ENCODE results near the gene SH3RF2. TPM values are rescaled to one million over a fixed set of nuclear protein-coding genes. Genes with fewer than 3 reads are reported as not detected.

SH3RF2 gene
- total RNA-seq, 1 donor from 2014 or later = 11.5 TPM

DNA sequence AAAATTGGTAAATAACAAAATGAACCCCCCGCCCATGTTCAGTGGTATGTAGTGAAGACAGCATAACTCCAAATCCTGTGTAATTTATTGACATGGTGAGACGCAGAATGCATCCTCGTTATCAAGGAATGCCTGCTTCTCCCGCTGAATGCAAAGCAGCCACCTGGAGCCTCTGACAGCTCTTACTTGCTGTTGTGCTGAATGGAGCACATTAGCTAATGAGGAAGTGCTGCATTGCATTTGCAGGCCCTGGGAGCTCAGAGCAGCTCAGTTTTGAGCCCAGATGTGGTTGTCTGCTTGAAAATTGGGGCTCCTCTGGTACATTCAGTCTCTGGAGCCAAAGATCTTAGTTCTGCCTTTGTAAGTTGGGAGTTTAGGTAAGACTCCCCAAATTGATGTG, 140.1 kb downstream of the SH3RF2 start:
- no peaks in the 10 kb centered on the region for H3K9me3 ChIP-seq
- ATAC-seq = no peak
- no peaks in the 10 kb centered on the region for H3K27me3 ChIP-seq (ENCODE audit: low read depth)
- H3K4me1 ChIP-seq = no peaks in the 10 kb centered on the region
- TF ChIP-seq CTCF (IDR thresholded peaks at IDR 0.05) = no peak
- intact Hi-C loops (cut with DNase I) = no loop called here
- H3K4me3 ChIP-seq = no peak overlapping the region
- no peak for DNase-seq
- H3K36me3 ChIP-seq = no peaks in the 10 kb centered on the region
- H3K27ac ChIP-seq = no peak overlapping the region

- Histone ChIP-seq H3K27ac (no peak overlapping the region), H3K36me3 (no peaks in the 10 kb centered on the region), H3K27me3 (ENCODE audit: low read depth) (no peaks in the 10 kb centered on the region), H3K4me3 (no peak overlapping the region), H3K4me1 (no peaks in the 10 kb centered on the region), H3K9me3 (no peaks in the 10 kb centered on the region)
- no peak for DNase-seq
- intact Hi-C loops (cut with DNase I) = no loop called here
- no peak for ATAC-seq
- no peak for TF ChIP-seq CTCF (IDR thresholded peaks at IDR 0.05)
Measured at GRCh38 chr5:146078566-146078965, 142.2 kb downstream of the SH3RF2 start.

GRCh38 chr5:146079695-146080373, 143.5 kb downstream of the SH3RF2 start:
- no peak for TF ChIP-seq CTCF (IDR thresholded peaks at IDR 0.05)
- Histone ChIP-seq H3K4me3 (no peak overlapping the region), H3K27ac (no peak overlapping the region), H3K4me1 (no peaks in the 10 kb centered on the region), H3K27me3 (ENCODE audit: low read depth) (no peaks in the 10 kb centered on the region), H3K36me3 (no peaks in the 10 kb centered on the region), H3K9me3 (no peaks in the 10 kb centered on the region)
- ATAC-seq (no peak), DNase-seq (no peak)
- intact Hi-C loops (cut with DNase I) = no loop called here

GRCh38 chr5:146081556-146081955, 145.2 kb downstream of the SH3RF2 start:
- DNase-seq = no peak
- TF ChIP-seq CTCF (IDR thresholded peaks at IDR 0.05) = no peak

GRCh38 chr5:146082798-146083197, 146.4 kb downstream of the SH3RF2 start:
- no peak for ATAC-seq
- Histone ChIP-seq H3K4me1 (no peaks in the 10 kb centered on the region), H3K4me3 (no peak overlapping the region), H3K9me3 (no peaks in the 10 kb centered on the region), H3K36me3 (no peaks in the 10 kb centered on the region), H3K27me3 (ENCODE audit: low read depth) (no peaks in the 10 kb centered on the region), H3K27ac (no peak overlapping the region)
- TF ChIP-seq CTCF (IDR thresholded peaks at IDR 0.05) = no peak
- DNase-seq = no peak
- intact Hi-C loops (cut with DNase I) = no loop called here

More at GRCh38 chr5:146081556-146081955, 145.2 kb downstream of the SH3RF2 start:
- intact Hi-C loops (cut with DNase I) = no loop called here
- no peaks in the 10 kb centered on the region for H3K36me3 ChIP-seq
- no peaks in the 10 kb centered on the region for H3K27me3 ChIP-seq (ENCODE audit: low read depth)
- no peak overlapping the region for H3K4me3 ChIP-seq
- H3K4me1 ChIP-seq = no peaks in the 10 kb centered on the region
- no peak for ATAC-seq
- H3K9me3 ChIP-seq = no peaks in the 10 kb centered on the region
- no peak overlapping the region for H3K27ac ChIP-seq

Data from lower lobe of right lung (tissue), 2 donors.